GM19035 (cell line): ENCODE measurements around the gene MORC1.

Experiments used
- ATAC-seq: cut with Tn5 transposase; IDR thresholded peaks from one replicate; pipeline ENCODE4 v1.9.1; 2021; ENCODE audit not compliant: unreplicated experiment

MORC1 gene

GRCh38 chr3:108946292-108947285 lies 171.3 kb downstream of the MORC1 start:
- ATAC-seq = no peak

DNA sequence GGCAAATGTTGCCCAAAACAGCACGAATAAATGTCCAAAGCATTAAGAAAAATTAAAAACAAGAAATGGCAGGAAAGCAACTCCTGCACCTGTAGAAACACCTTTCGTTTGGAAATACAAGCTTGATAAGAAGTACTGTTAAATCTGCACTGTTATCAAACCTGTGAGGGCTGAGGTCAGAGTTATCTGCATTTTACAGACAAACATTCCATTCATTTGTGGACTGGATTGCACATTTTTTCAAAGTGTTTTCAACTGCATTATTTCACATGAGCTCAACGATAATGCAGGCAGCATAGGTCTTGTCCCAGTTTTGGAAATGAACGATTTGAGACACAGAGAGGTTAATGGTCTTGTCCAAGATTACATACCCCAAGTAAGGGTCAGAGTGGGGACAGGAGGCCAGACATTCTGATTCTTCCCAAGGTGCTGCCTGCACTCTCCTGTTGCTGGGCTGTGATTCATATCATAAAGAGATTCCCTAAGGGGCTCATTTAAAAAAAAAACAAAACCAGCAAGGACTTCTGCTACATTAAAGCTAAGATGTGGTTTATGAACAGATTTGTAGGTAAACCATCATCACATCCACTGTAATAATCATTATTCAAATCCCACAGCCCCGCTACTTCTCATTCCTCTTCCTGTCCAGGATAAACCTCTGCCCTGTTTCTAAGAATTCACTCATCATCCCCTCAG lies 177.2 kb downstream of the MORC1 start:
- ATAC-seq = no peak

DNA sequence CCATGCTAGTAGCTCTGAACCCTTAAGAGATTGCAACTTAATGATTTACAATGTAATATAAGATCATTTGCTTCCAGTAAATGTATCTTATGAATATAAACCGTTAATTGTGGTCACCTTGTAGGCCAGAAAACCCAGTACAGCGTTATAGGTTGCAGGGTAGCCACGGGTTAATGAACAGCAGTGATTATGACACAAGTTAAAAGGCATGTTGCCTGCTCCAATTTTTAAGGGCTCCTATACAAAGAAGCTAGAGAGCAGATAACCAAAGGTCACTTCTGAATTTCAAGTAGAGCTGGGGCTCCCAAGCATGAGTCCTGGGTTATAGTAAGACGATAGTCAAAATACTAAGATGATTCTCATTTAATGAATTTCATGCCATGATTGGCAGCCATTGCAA lies 177.8 kb downstream of the MORC1 start:
- no peak for ATAC-seq

DNA sequence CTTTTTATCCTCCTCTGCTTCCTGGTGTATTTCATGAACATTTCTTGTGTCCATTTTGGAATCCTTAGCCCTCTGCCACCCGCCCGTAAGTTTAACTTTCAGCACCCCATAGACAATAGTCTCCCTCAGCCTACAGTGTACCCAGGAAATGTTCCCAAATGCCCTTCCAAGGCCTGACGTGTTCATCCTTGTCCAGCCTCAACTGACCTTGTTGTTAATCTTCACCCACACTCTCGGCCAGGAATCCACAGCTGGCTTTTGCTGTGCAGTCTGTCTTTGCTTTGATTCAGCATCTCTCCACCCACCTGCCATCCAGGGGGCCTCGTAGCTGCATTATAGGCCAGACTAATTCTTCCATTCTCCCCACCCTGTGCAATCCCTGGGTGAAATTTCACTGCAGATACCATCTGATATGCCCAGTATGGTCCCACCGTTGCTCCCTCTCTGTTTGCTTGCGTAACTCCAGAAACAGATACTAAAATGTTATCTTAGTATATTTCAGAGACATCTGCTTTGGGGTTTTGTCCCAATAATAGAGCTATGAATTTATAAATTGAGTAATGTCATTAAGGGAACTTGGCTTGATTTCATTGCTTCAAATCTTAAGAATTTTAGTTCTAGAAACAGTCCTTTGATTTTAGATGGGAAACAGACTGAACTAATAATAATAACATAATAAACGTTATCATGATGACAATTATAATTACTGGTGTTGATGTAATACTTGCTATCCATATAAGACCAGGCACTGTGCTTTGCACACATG lies 180.8 kb downstream of the MORC1 start:
- ATAC-seq = no peak

DNA sequence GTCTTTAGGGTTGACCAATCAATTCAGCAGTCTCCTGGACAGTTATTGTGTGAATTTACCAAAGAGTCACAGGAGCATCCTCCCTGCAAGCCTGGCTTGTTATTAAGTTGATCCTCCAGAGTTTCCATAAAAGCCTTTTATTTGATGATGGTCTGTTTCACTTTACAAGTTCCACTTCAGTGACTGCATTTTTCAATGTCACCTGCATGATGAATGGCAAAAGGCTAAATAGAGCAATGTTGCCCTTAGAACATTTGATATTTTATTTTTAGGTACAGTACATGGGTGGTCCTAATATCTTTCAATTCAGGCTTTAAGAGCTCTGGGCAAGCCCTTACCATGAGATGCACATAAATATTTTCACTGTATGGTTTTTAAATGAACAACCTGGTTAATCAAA lies 186.9 kb downstream of the MORC1 start:
- no peak for ATAC-seq

DNA sequence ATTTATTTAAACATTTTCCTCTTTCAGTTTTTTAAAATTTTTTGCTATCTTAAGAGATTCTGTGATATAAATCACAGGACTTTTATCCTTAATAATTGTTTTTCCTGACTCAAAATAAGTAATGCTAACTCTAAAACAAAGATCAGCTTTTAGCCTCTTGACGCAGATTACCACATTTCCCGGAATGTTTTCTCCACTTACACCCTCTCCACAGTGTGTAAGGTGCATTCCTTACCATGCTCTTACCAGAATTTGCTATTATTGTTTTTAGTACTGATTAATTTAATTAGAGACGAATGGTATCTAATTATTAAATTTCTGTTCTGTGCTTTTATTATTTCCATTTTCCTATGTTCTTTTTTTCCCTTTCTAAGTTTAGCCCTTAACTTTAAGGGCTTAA lies 199.1 kb downstream of the MORC1 start:
- ATAC-seq = no peak

GRCh38 chr3:108914774-108915641 lies 202.9 kb downstream of the MORC1 start:
- ATAC-seq = peak; percentile 97

GRCh38 chr3:108909799-108910198 lies 208.1 kb downstream of the MORC1 start:
- ATAC-seq = no peak
